Dermis microvascular lymphatic vessel endothelial cell (primary cell): ENCODE measurements around the gene GARIN6. TPM values are rescaled to one million over a fixed set of nuclear protein-coding genes. Genes with fewer than 3 reads are reported as not detected.
"Not testable (repeated sequence)": the region's sequence is repeated elsewhere in the genome, so short reads cannot be mapped to it uniquely, and the experiment has no call there.

Source experiments
- DNase-seq, 2 donors: peaks; one replicate each; pipeline versions ENCODE4 v3.0.0 to v3.0.0-alpha.2; 2010; ENCODE audit warnings: low read depth in 2 of 2
- total RNA-seq: library from RNA; depleted of rRNA; stranded (reverse); fragments of >200 nt; gene quantifications from 2 replicates; pipeline ENCODE4 v1.2.1, GENCODE V29; 2014

The GARIN6 gene
- not detected in 2 replicates for total RNA-seq

DNA sequence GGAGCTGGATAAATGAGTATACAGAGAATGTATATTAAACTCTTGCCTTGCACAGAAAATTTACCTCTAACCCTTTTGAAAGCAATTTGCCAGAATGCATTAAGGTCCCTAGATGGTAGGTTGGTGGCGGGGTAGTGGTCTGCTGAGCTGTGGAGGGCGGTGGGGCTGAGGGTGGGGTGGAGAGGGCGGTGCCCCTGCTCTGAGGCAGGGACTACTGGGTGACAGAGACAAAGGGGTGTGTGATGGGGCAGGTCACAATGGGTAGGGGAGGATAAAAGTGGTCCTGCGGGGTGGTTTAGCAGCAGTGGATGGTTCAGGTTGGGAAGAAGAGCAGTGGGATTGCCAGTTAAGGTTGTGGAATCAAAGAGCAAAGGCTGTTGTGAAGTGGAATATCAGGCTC lies at the start of gene GARIN6:
TSS of gene GARIN6 (plus strand) at position 301 of the 400 bp plus-strand sequence. CDS start 422 bp downstream, outside the sequence.
- no peak for DNase-seq

DNA sequence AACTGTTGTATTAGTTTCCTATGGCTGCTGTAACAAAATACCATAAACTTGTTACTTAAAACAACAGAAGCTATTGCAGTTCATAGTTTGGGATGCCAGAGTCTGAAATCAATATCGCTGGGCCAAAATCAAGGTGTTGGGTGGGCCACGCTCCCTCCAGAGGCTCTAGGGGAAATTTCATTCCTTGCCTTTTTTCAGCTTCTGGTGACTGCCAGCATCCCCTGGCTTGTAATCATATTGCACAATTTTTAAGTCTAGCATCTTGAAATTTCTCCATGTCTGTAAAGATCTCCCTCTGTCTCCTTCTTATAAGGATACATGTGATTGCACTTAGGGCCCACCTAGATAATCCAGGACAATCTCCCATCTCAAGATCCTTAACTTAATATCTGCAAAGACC lies 48.8 kb upstream of the GARIN6 start:
- no peak for DNase-seq

DNA sequence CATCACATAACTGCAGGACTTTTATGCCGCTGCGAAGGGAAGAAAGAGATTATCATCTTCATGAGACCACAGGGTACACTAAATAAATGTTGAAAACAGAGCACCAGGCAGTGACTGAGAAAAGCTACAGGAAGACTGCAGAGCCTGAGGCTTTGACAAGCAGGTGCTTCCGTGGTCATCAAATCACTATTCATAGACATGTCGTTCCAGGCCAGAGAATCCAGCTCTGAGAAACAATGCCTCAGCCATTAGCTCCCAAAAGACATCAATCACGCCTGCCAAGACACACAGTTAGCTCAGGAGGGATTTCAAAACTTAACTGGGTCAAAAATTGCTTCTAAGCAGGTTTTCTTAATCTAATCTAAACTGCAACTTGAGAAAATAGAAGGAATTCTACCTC lies 47.2 kb upstream of the GARIN6 start:
- DNase-seq, result no peak

DNA sequence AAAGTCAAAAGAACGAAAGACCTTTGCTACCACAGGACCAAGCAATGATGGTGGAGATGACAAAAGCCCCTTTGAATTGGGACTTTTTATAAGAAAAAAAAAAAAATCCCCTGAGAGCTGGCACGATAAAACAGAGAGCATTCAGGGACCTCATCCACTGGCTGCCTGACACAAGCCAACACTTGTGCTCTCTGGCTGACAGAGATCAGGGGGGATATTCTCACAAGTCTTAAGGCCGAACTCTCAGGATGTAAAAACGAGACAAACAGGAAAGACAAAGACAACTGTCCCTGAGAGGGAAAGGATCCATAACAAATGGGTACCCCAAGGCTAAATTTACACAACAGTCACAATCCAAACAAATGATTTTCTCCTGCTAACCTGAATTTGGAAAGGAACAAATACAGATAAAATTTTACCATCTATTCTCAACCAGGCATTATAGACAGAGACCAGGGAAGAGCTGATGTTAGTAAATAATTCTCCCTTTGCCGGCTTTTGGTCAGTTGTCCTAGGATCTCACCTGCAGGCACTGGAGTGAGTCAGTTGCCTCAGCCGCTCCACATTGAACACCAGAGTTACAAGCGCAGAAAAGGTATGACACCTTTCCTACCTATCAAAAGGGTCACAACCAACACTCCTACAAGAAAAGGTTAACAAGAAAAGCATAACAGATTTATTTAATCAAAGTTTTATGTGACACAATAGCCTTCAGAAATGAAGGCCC lies 37.9 kb upstream of the GARIN6 start:
- DNase-seq, result no peak

DNA sequence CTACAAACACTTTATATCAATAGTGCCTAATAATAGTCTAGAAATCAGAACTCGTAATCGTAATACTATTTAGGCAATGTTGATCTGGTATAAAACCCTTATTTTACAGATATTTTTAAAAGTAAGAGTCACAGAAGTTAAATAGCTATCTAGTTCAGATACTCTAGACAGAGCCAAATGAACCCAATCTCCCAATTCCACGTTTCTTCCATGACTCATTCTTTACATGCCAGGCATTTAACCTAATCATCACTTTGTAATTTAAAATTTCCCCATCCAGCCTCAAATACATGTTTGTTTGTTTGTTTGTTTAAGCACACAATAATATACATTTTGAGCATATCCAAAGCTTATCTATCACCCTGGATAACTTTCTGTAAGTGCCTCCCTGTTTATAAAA lies 36.4 kb upstream of the GARIN6 start:
- no peak for DNase-seq

GRCh38 chr12:99611599-99611998 lies 36.0 kb upstream of the GARIN6 start:
- no peak for DNase-seq

DNA sequence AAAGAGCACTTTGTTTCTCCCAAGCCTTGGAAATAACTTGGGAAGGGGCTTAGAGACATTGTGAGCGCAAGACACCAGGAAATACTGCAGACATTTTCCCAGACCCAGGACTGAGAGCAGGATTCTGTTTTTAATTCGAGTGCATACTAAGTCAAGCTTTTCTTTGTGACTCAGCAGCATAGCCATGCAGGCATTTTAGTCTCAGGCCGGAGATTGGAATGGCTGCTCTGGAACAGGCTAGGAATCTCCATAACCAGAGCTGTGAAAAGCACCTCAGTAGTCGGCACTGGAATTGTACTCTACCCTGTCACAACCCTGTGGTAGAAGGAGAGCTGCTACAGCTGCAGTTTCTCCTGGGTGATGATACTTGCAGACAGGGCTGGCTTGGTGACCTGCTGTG lies 28.9 kb upstream of the GARIN6 start:
- no peak for DNase-seq

GRCh38 chr12:99619389-99620158 lies 28.0 kb upstream of the GARIN6 start:
- DNase-seq, result no peak

- no peak for DNase-seq
Measured at GRCh38 chr12:99620159-99620479, 27.4 kb upstream of the GARIN6 start.

DNA sequence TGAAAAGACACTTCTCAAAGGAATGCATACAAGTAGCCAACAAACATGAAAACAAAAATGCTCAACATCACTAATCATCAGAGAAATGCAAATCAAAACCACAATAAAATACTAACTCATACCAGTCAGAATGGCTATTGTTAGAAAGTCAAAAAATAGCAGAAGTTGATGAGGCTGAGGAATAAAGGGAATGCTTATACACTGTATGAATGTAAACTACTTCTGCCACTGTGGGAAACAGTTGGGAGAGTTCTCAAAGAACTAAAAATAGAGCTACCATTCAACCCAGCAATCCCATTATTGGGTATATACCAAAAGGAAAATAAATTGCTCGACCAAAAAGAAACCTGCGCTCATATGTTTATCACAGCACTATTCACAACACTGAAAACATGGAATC lies 23.0 kb upstream of the GARIN6 start:
- DNase-seq, result not testable (repeated sequence)

- no peak for DNase-seq
Measured at GRCh38 chr12:99627459-99627858, 20.1 kb upstream of the GARIN6 start.

DNA sequence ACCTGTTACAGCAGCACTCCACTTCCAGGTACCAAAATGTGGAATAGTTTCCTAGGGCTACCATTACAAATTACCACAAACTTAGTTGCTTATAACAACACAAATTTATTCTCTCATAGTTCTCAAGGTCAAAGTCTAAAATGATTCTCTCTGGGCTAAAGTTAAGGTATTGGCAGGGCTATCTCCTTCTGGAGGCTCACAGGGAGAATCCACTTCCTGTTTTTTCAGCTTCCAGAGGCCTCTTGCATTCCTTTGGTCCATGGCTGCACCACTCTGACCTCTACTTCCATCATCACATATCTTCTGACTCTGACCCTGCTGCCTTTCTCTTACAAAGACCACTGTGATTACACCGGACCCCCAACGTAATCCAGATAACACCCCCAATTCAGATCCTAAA lies 2.9 kb upstream of the GARIN6 start:
- DNase-seq, result no peak

DNA sequence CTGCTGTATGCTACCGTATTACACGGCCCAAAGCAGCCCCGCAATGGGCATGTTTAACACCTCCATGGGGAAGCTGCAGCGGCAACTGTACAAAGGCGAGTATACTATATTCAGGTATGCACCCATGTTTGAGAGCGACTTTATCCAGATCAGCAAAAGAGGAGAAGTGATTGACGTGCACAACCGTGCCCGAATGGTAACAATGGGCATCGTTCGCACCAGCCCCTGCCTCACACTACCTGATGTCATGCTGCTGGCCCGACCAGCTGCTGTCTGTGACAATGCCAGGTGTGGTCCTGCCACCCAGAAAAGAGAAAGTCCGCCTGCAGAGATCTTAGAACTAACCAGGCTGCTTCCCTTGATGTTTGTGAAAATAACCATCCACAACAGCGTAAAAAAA lies 630 bp downstream of the GARIN6 start:
- no peak for DNase-seq

- DNase-seq, result no peak
Measured at GRCh38 chr12:99649551-99649950, 2.0 kb downstream of the GARIN6 start.

GRCh38 chr12:99658671-99659349 lies 11.3 kb downstream of the GARIN6 start:
- no peak for DNase-seq

- no peak for DNase-seq
Measured at GRCh38 chr12:99670635-99671034, 23.1 kb downstream of the GARIN6 start.

DNA sequence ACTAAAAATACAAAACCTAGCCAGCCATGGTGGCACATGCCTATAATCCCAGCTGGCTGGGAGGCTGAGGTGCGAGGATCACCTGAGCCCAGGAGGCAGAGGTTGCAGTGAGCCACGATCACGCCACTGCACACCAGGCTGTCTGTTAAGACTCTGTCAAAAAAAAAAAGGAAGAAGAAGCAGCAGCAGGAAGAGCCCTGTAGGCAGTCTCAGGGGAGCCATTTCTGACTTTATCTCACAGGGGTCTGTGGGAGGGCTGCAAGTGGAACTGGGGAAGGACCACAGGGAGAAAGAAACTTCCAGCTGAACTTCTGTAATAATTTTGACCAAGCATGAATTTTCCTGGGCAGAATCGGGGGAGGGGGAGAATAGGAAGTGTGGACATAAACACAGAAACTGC lies 32.7 kb downstream of the GARIN6 start:
- DNase-seq, result no peak

- no peak for DNase-seq
Measured at GRCh38 chr12:99686142-99686541, 38.6 kb downstream of the GARIN6 start.

GRCh38 chr12:99695050-99695449 lies 47.5 kb downstream of the GARIN6 start:
- DNase-seq, result no peak
